IMR-90 (cell line): ENCODE data around the gene COX8A. TPM values are rescaled to one million over a fixed set of nuclear protein-coding genes. Genes with fewer than 3 reads are reported as not detected.

Experiments
- ATAC-seq: fragments of 200-7000 bp; cut with Tn5 transposase; 2 replicates; pipeline ENCODE4 v1.9.1; 2020; ENCODE audit warnings: low read depth, mild to moderate bottlenecking, moderate library complexity
- BruUV-seq: library from RNA; stranded (reverse); fragments of 400-500 nt; replicated peaks from 2 replicates; lab custom pipeline; 2021; lab: Mats Ljungman, UMichigan
- CTCF ChIA-PET: fragments of 300-600 bp; formaldehyde crosslinking; extraction: SDS; loops from one replicate; lab custom pipeline; 2021; ENCODE audit warnings: antibody characterized with exemption; lab: Yijun Ruan, JAX
- POLR2A ChIA-PET: fragments of 300-600 bp; sonication (Branson Sonifier 250); formaldehyde crosslinking; loops from one replicate; lab custom pipeline; 2022; ENCODE audit warnings: antibody characterized with exemption; ENCODE audit not compliant: unreplicated experiment; lab: Charles Lee
- DNase-seq: peaks from one replicate; pipeline ENCODE4 v3.0.0; 2013
- H2AFZ ChIP-seq: replicated peaks from 2 replicates; pipeline ENCODE3; 2013; ENCODE audit warnings: low read length, mild to moderate bottlenecking; ENCODE audit not compliant: poor library complexity
- H2AK5ac ChIP-seq: 2 replicates; pipeline ENCODE4 v1.6.1; 2013; ENCODE audit warnings: low read depth, low read length, inconsistent platforms
- H2AK9ac ChIP-seq: replicated peaks from 2 replicates; pipeline ENCODE3; 2013; ENCODE audit warnings: mild to moderate bottlenecking, low read depth, low read length, moderate library complexity; ENCODE audit not compliant: poor library complexity
- H2BK120ac ChIP-seq: 2 replicates; pipeline ENCODE4 v1.6.1; 2013; ENCODE audit warnings: low read depth, low read length, inconsistent platforms
- H2BK15ac ChIP-seq: 3 replicates; pipeline ENCODE4 v1.6.1; 2013; ENCODE audit warnings: low read depth, low read length, inconsistent platforms
- H2BK20ac ChIP-seq: 2 replicates; pipeline ENCODE4 v1.6.1; 2013; ENCODE audit warnings: low read depth, mild to moderate bottlenecking, inconsistent platforms, low read length, moderate library complexity
- H2BK5ac ChIP-seq: 2 replicates; pipeline ENCODE4 v1.6.1; 2013; ENCODE audit warnings: mild to moderate bottlenecking, low read depth, low read length, inconsistent platforms; ENCODE audit not compliant: poor library complexity, severe bottlenecking
- H3K14ac ChIP-seq: replicated peaks from 2 replicates; pipeline ENCODE4 v1.6.1; 2013; ENCODE audit warnings: low read depth, low read length, inconsistent platforms
- H3K18ac ChIP-seq: 2 replicates; pipeline ENCODE4 v1.6.1; 2013; ENCODE audit warnings: low read depth, low read length, control low read depth
- H3K23ac ChIP-seq: 2 replicates; pipeline ENCODE4 v1.6.1; 2013; ENCODE audit warnings: low read depth, low read length, inconsistent platforms
- H3K27ac ChIP-seq: 2 replicates; pipeline ENCODE4 v1.5.1; 2013; ENCODE audit warnings: mild to moderate bottlenecking, control low read depth, low read length; ENCODE audit not compliant: insufficient read depth
- H3K27me3 ChIP-seq: 2 replicates; pipeline ENCODE4 v1.6.1; 2013; ENCODE audit warnings: low read length; ENCODE audit not compliant: control insufficient read depth, insufficient read depth
- H3K36me3 ChIP-seq: 2 replicates; pipeline ENCODE4 v1.6.1; 2013; ENCODE audit warnings: low read length, mixed read lengths; ENCODE audit not compliant: control insufficient read depth, insufficient read depth
- H3K4ac ChIP-seq: 2 replicates; pipeline ENCODE4 v1.6.1; 2013; ENCODE audit warnings: low read depth, low read length, inconsistent platforms
- H3K4me1 ChIP-seq: 2 replicates; pipeline ENCODE4 v1.6.1; 2013; ENCODE audit warnings: low read length, mixed read lengths; ENCODE audit not compliant: control insufficient read depth, insufficient read depth
- H3K4me2 ChIP-seq: 2 replicates; pipeline ENCODE4 v1.6.1; 2013; ENCODE audit warnings: low read depth, mild to moderate bottlenecking, control low read depth, low read length, moderate library complexity
- H3K4me3 ChIP-seq: 2 replicates; pipeline ENCODE4 v1.5.1; 2013; ENCODE audit warnings: low read depth, mild to moderate bottlenecking, control low read depth, low read length, moderate library complexity; ENCODE audit not compliant: insufficient read depth
- H3K56ac ChIP-seq: 2 replicates; pipeline ENCODE4 v1.6.1; 2013; ENCODE audit warnings: low read length, inconsistent platforms; ENCODE audit not compliant: insufficient read depth; ENCODE audit errors: extremely low read depth
- H3K79me1 ChIP-seq, 2 experiments: 2 replicates each; pipeline ENCODE4 v1.6.1; 2013; ENCODE audit warnings: low read length in 2 of 2, inconsistent platforms in 1 of 2, low read depth in 1 of 2
- H3K9ac ChIP-seq: 2 replicates; pipeline ENCODE4 v1.6.1; 2013; ENCODE audit warnings: low read depth, low read length, control low read depth
- H3K9me1 ChIP-seq: 2 replicates; pipeline ENCODE4 v1.6.1; 2013; ENCODE audit warnings: low read length, inconsistent platforms; ENCODE audit not compliant: insufficient read depth
- H3K9me3 ChIP-seq: 2 replicates; pipeline ENCODE4 v1.6.1; 2013; ENCODE audit warnings: low read length; ENCODE audit not compliant: control insufficient read depth, insufficient read depth
- H4K20me1 ChIP-seq: 2 replicates; pipeline ENCODE4 v1.6.1; 2013; ENCODE audit warnings: low read length, inconsistent platforms; ENCODE audit not compliant: insufficient read depth
- H4K5ac ChIP-seq: 2 replicates; pipeline ENCODE4 v1.6.1; 2013; ENCODE audit warnings: mild to moderate bottlenecking, low read depth, low read length, control low read depth
- H4K8ac ChIP-seq, 2 experiments: 2 replicates each; pipeline ENCODE4 v1.6.1; 2013; ENCODE audit warnings: low read depth in 2 of 2, low read length in 2 of 2, control low read depth in 1 of 2, inconsistent platforms in 1 of 2
- H4K91ac ChIP-seq: 2 replicates; pipeline ENCODE4 v1.6.1; 2013; ENCODE audit warnings: low read depth, low read length, inconsistent platforms; ENCODE audit not compliant: insufficient read depth
- BHLHE40 ChIP-seq: fragments of 150-350 bp; IDR thresholded peaks from 2 replicates; pipeline ENCODE4 v1.6.1; 2016; ENCODE audit warnings: mild to moderate bottlenecking, low read depth, low read length
- MAZ ChIP-seq: IDR thresholded peaks from 2 replicates; pipeline ENCODE4 v1.6.1; 2012; ENCODE audit warnings: low read depth, mild to moderate bottlenecking, low read length, improper control_type of control experiment, moderate library complexity, borderline replicate concordance
- RCOR1 ChIP-seq: IDR thresholded peaks from 2 replicates; pipeline ENCODE4 v1.6.1; 2012; ENCODE audit warnings: mild to moderate bottlenecking, low read length, improper control_type of control experiment; ENCODE audit not compliant: insufficient replicate concordance
- WGBS, 2 experiments: methylation state at CpG; one replicate each; pipeline versions ENCODE4 v1.1.5 to v1.1.7; 2013; ENCODE audit warnings: missing lambda C conversion rate in 2 of 2; ENCODE audit not compliant: insufficient read length in 1 of 2; ENCODE audit errors: extremely low coverage in 2 of 2; 5-methylcytosine and 5-hydroxymethylcytosine counted together
- dilution Hi-C: fragments of 300-500 bp; cut with HindIII; formaldehyde crosslinking; loops from one replicate; pipeline ENCODE4 v1.14.3; 2018; ENCODE audit warnings: low sequenced_read_pairs; ENCODE audit not compliant: unreplicated experiment
- in situ Hi-C: fragments of 300-500 bp; cut with MboI; formaldehyde crosslinking; loops from 3 replicates; pipeline ENCODE4 v1.14.3; 2019; ENCODE audit warnings: low sequenced_read_pairs, inconsistent platforms, mixed read lengths
- intact Hi-C: fragments of 100-400 bp; cut with micrococcal nuclease; formaldehyde crosslinking; loops from 2 replicates; pipeline ENCODE4 v1.10.0; 2022
- polyA plus RNA-seq, 3 experiments: library from polyadenylated mRNA; depleted of rRNA; stranded (reverse); fragments of >200 nt; gene quantifications; 2 replicates each; pipeline ENCODE4 v1.2.3, GENCODE V29; 2012; ENCODE audit warnings: low replicate concordance in 1 of 3
- total RNA-seq: library from RNA; depleted of rRNA; stranded (reverse); fragments of >200 nt; gene quantifications from 2 replicates; pipeline ENCODE4 v1.2.3, GENCODE V29; 2012

COX8A gene
- total and polyA plus RNA-seq, 2 of the 4 experiments (the other 2 are of a cell fraction) = 250 to 598 TPM

GRCh38 chr11:64023712-64024710 is 49.6 kb downstream of the COX8A start:
- ChIA-PET POLR2A (no interaction called here), CTCF (no interaction called here)
- Histone ChIP-seq H3K27me3 (peaks cover 11% of the 10 kb centered on the region), H3K9ac (no peak overlapping the region), H3K9me1 (no peaks in the 10 kb centered on the region), H2BK20ac (no peak overlapping the region), H3K4me1 (peaks cover 4% of the 10 kb centered on the region; the same call in 1 of the 2 replicates), H2AK9ac (peak overlapping the region; percentile 7), H4K5ac (no peak overlapping the region), H3K4ac (no peak overlapping the region), H3K23ac (no peak overlapping the region), H3K79me1 (no peaks in the 10 kb centered on the region), H2BK5ac (no peak overlapping the region), H4K8ac (no peak overlapping the region), H3K56ac (no peak overlapping the region), H2BK120ac (no peak overlapping the region), H3K27ac (no peak overlapping the region), H2AFZ (no peak overlapping the region), H2AK5ac (no peak overlapping the region), H2BK15ac (no peak overlapping the region), H3K18ac (no peak overlapping the region), H3K4me2 (no peak overlapping the region), H3K9me3 (no peaks in the 10 kb centered on the region), H3K36me3 (no peaks in the 10 kb centered on the region), H4K20me1 (peaks cover 3% of the 10 kb centered on the region), H4K91ac (no peak overlapping the region), H3K4me3 (no peak overlapping the region), H3K14ac (no peak overlapping the region)
- in situ Hi-C loops (no loop called here), intact Hi-C loops (no loop called here), dilution Hi-C loops (no loop called here)
- DNase-seq = no peak
- no TSS peak for BruUV-seq
- TF ChIP-seq BHLHE40 = no peak
- no peak for TF ChIP-seq RCOR1
- TF ChIP-seq MAZ = no peak
- no peak for ATAC-seq
- WGBS, 2 experiments = 78% methylated on average over 13 of the region's 20 CpGs; no CpG with 5 or more reads in 1 of the 2 experiments
